Stimulated activated CD4-positive, alpha-beta T cell treated with anti-CD3 and anti-CD28 coated beads, Interleukin-4, amount 100 ng/mL, for 24 hours (primary cell): ENCODE measurements around the gene IRF7.
"Not testable (repeated sequence)": the region's sequence is repeated elsewhere in the genome, so short reads cannot be mapped to it uniquely, and the experiment has no call there.

Experiments used
- DNase-seq: peaks from one replicate; pipeline ENCODE4 v3.0.0-alpha.2; 2020

The IRF7 gene

GRCh38 chr11:615504-616319, at the start of gene IRF7:
IRF7 (minus strand) TSS chr11:615950; CDS start chr11:615364, 586 bp downstream.
- DNase-seq = peak; percentile 85

DNA sequence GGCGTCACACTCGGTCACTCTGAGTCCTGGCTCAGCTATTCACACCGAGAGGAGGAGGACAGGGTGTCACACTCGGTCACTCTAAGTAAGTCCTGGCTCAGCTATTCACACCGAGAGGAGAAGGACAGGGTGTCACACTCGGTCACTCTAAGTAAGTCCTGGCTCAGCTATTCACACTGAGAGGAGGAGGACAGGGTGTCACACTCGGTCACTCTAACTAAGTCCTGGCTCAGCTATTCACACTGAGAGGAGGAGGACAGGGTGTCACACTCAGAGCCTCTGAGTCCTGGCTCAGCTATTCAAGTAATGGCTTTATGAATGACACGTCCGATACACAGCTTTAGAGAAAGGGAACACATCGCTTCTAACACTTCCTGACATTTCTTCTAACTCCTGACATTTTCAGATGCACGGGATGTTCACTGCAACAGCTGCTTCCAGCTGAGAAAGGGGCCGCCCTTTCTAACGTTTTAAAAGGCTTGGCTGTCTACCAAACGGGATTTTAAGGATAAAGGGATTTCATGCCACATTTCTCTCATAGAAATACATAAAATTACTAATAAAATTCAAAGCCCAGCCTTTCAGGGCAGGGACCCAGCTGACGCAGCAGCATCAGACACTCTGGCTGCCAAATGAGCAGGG, 49.4 kb upstream of the IRF7 start:
- DNase-seq = no peak

DNA sequence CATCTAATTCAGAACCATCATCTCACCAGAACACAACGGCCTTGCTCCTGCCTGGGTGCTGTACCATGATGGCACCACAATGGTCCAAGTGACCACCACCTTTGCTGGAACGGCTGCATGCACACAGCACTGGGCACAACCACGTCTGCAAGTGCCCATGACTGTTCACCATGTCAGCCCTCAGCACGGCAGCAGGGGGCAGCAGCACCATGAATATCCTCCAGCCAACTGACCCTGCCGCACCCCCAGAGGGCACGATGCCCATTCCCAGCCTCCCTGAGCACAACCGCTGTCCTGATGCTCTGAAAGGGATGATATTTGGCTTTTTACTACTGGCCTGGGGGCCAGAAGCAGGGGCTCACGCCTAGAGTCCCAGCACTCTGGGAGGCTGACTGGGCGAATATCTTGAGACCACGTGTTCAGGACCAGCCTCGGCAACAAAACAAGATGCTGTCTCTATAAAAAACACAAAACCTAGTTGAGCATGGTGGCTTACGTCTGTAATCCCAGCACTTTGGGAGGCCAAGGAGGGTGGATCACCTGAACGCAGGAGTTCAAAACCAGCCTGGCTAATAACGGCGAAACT, 47.0 kb upstream of the IRF7 start:
- DNase-seq = peak; percentile 34

DNA sequence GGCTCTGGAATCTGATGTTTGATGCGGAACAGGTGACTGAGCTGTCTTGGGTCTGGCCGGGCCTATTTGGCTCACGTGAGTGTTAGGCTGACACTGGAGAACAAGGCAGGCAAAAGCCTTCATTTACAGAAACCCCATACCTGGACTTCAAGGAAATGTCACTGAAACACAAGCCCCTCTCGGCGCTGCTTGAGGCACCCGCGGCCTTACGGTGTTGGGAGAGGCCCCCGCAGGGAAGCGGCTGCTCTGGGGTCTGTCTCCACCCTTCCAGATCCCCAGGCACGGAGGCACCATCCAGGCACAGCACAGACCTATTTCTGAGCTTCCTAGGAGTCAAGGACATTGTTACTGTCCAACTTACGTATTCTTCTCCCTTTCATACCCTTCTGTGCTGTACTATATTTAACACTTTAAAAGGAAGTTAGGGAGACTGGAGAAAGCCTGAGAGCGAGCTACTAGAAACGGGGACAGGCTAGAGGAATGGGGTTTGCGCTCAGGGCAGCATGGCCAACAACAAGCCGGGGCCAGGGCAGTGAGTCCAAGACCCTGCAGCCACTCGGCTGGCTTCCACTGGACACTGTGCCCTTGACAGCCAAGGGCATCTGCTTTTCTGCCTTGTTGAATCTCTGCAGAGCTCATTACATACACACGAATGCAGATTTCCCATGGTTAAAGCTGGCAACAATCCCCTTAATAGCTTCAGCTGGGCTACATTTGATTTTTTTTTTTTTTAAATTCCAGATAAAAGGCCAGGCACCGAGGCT, 45.1 kb upstream of the IRF7 start:
- no peak for DNase-seq

DNA sequence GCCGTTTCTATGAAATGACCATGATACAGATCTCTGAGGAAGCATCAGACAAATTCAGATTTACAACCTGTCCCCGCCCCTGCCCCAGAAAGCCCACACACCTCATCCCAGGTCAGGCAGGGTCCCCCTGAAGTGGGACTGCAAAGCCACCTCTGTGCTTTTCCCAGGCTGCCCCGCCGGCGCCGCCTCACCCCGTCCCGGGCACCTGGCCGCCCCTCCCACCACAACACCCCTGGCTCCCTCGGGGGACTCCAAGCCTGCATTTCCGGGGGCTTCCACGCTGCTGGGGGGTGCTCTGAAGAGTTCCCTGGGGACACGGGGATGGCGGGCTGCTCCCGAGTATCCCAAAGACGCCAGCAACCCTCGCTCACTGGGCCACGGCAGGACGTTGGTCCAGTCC, 44.5 kb upstream of the IRF7 start:
- no peak for DNase-seq

DNA sequence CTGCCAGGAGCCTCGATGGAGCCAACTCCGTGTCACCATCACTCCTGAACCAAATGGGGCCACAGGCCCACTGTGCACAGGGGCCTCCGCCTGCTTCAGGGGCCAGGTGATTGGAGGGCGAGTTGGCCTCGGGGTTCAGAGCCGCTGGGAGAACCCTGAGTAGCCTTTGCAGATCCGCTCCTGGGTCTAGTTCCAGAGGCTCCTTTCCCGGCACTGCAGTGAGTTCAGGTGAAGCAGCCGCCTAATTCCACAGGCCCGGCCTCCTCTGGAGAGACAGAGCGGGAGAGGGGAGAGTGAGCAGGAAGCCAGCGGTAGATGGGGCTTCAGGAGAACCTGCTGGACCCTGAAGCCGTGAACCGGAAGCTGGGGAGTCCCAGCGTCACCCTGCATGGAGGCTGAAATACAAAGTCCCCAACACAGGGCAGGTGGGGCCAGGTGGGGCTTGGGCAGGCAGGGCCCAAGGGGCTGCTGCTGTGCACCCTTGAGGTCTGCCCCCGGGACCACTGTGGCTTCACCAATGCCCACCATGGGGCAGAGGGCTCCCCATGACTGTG, 43.9 kb upstream of the IRF7 start:
- DNase-seq = no peak

- no peak for DNase-seq
Measured at GRCh38 chr11:657691-658126, 42.0 kb upstream of the IRF7 start.

GRCh38 chr11:656866-657265, 41.1 kb upstream of the IRF7 start:
- DNase-seq = no peak

- no peak for DNase-seq
Measured at GRCh38 chr11:656426-656825, 40.7 kb upstream of the IRF7 start.

DNA sequence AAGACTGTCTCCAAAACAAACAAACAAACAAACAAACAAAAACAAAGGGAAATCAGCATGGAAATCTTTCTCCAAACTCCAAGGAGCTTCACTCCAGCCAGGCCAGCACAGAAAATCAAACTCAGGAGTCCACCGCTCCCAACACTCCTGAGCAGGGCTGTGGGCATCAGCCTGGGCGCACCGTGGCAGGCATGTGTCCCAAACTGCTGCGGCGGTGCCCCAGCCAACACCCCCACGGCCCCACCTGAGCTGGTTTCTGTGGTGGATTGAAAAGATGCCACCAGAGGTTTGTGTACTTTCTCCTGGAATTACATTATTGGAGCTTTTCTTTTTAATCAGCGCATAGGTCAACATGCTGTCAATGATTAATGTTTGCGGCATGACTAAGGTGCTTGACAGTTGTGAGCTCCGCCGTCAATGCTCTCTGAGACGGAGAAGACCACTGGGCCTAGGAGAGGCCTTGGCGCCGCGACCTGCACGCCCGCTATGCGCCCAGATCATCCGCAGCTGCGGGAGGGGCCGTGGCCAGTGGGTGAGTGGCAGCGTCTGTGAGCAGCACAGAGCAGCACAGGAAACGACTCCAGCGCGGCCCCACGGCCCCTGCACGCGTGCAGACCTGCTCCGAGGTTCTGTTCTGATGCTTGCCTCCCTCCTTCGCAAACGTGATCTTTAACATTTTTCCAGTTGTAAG, 39.4 kb upstream of the IRF7 start:
- DNase-seq = no peak

GRCh38 chr11:654444-654843, 38.7 kb upstream of the IRF7 start:
- DNase-seq = not testable (repeated sequence)

- DNase-seq = no peak
Measured at GRCh38 chr11:653837-654236, 38.1 kb upstream of the IRF7 start.

GRCh38 chr11:653136-653535, 37.4 kb upstream of the IRF7 start:
- DNase-seq = not testable (repeated sequence)

- no peak for DNase-seq
Measured at GRCh38 chr11:650482-650881, 34.7 kb upstream of the IRF7 start.

GRCh38 chr11:647672-648158, 32.0 kb upstream of the IRF7 start:
- DNase-seq = not testable (repeated sequence)

GRCh38 chr11:646214-646613, 30.5 kb upstream of the IRF7 start:
- no peak for DNase-seq

- no peak for DNase-seq
Measured at GRCh38 chr11:645536-645935, 29.8 kb upstream of the IRF7 start.

- no peak for DNase-seq
Measured at GRCh38 chr11:643849-644738, 28.3 kb upstream of the IRF7 start.

GRCh38 chr11:643366-643765, 27.6 kb upstream of the IRF7 start:
- DNase-seq = no peak

DNA sequence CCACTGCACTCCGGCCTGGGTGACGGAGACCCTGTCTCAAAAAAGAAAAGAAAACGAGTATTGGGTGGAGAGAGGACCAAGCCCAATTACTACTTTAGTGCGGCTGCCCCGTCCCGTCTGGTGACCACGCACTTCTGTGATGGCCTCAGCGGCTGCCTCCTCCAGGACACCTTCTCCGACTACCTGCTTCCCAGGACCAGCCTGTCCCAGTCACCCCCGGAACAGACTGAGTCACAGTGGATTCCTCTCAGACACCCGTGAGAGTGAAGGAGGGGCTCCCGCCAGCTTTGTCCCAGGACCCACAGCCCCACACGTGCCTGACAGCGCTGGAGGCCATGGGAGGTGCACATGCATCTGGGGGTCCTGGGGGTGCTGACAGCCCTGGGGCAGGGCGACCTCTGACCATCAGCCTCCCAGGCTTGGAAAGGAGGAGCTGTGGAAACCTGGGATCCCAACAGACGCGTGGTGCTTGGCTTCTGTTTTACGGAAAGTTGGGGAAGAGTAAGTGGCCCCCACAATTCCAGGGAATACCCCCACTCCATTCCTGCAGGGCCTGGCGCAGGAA, 26.1 kb upstream of the IRF7 start:
- DNase-seq = no peak
